Stimulated activated CD4-positive, alpha-beta T cell treated with anti-CD3 and anti-CD28 coated beads, Interleukin-2, amount 100 ng/mL, for 4 hours (primary cell): ENCODE results near the gene CD99L2.
A peak's percentile ranks its signal among the peaks of the same experiment; 100 is the strongest.

Experiments used
- DNase-seq: peaks from one replicate; pipeline ENCODE4 v3.0.0-alpha.2; 2020; ENCODE audit warnings: low read depth

Gene CD99L2

DNA sequence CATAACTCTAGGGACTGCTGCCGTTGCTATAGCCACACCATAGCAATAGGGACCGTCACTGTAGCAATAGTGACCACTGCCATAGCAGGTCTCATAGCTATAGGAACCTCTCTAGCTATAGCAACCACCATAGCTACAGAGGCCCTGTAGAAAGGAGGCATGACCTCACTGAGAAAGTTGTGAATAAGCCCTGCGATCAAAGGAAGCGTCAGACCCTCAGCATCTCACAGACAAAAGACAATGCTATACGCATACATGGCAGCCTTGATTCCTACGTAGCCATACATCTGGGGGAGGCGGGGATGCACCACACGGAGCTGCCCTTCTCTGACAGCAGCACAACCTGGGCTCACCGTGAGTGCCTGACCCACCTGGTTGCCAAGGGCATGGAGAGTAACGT lies 116.8 kb downstream of the CD99L2 start:
- DNase-seq: no peak

DNA sequence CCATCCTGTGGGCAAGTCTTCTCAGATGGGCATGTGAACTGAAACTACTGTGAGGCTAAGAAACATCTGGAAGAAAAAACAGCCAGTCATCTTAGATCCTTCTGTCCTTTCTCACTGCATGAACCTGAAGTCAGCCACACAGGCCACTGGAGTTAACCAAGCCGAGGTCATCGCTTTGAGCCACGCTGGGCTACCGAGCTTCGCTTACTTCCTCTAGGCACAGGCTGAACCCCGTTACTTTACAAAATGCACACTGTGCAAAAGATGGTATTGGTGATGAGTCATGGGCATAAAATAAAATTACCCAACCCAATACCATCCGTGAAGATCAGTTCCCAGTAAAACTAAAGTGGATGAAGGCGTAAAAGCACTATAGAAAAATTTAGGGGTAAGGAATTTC lies 119.1 kb downstream of the CD99L2 start:
- DNase-seq: no peak

DNA sequence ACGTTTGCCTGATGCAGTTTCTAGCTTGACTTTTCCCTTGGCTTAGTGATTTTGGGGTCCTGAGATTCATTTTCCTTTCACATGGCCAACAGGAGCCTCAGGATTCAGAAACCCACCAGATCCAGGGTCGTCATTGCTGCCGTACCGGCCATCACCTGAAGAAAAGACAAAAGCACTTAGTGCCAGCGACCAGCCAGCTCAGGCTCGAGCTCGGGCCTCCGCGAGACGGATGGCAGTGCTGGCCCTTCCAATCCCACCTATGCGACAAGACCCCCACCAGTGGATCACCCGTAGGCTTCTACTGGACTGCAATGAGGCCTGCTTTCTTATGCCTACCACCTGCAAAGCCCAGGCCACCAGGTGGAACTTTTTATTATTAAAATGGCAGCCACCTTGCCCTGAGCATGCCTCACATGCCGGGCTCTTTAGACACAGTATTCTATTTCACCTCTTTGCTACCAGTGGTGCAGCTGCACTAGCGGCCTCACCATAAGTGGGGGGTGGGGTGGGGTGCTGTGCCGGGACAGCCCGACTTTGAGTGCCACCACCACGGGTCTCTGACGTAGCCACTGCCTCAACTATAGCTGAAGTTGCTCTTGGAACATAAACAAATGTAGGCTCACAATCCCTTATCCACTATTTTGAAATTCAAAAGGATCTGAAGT lies 121.0 kb downstream of the CD99L2 start:
- DNase-seq: no peak

DNA sequence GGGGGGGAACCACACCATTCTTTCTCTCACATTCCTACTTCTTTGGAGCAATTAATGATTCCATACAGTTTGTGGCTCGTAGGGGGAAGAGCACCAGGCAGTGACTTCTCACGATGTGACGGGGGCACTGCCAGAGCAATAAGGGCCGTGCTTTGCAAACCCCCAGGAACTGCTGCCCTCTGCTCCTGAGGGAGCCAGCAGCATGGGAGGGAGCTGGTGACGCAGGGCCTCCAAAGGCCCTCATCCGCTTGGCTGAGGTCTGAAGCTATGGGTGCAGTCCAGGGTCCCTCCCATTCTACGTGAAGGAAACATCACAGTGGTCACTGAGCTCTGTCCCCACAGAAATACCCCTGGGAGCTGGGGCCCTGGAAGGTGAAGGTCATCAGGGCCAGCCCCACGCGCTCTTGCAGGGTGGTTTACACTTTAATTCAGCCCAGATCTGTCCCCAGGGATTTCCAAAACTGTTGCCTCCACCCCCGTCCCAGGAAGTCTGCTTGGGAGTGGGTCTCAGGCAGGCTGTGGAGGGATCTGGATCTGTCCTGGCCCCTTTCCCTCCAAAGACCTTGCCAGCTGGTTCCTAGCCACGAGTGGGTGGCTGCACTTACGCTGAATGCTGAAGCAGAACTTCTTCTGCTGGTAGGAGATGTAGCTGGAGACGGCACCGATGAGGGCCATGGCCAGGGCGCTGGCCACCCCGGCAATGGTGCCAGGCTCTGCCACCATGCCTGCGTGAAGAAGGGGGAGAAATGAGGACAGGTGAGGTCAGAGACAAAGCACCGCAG lies 122.7 kb downstream of the CD99L2 start:
- DNase-seq: no peak

DNA sequence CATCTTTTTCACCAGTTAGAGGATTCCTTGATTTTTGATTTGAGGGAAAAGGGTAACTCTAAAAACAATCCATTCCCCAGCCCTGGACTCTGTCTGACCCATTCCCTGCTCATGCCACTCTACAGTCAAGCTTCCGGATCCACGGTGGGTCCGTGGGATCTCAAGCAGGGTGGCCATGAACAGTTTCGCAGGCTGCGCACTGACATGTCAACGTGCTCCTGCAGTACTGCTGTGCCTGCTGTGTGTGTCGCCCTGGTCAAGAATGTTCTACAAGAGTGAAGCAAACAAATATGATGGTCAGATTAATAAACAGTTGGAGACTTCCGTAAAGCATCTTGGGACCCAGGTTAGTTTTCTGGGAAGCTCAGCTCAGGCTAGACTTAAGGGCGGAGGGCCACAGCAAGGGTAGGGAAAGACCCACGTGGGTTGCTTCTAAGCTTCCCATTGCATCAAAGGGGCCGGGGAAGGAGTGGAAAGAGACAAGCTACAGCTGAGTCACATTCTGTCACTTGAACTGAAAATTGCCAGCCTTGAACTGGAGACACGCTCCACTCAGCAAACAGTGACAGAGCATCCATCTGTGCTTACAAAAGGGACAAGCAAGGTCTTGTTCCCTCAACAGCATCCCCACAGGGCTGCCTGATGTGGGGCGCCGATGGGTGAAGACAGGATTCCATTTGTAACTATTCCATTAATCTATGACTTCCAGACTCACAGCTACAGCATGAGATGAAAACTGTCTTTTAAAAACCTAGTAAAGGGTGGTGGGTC lies 123.5 kb downstream of the CD99L2 start:
- no peak for DNase-seq

DNA sequence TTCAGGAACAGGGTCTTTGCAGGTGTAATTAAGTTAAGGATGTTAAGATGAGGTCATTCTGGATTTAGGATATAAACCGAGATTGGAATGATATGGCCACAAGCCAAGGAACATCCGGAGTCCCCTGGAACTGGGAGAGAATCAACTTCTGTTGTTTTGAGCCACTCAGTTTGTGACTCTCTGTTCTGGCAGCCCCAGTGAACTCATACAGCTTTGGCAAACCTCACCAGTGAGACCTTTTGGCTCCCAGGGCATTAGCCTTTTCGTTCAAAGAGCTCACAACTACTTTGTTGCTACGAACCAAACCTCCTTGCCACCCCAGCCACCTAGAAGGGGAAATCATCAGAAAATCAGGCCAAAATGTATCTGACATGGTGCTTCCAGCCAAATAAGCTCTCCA lies 124.8 kb downstream of the CD99L2 start:
- DNase-seq: no peak

DNA sequence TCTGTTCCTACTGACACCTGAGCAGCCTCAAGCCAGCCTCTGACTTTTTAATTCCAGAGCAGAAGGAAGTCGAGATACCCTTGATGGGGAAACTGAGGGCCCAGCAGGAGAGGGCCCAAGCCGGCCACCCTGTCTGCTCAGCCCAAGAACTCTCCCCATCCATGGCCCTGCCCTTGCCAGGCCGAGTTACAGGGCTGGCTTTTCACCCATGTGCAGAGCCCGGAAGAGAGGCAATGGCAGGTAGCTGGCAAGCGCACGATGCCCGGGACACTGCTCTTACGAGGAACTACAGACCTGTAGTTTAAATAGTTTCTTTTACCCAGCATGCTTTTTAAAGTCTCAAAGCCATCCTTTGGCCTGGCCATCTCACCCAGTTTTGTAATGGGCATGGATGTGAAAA lies 125.4 kb downstream of the CD99L2 start:
- no peak for DNase-seq

DNA sequence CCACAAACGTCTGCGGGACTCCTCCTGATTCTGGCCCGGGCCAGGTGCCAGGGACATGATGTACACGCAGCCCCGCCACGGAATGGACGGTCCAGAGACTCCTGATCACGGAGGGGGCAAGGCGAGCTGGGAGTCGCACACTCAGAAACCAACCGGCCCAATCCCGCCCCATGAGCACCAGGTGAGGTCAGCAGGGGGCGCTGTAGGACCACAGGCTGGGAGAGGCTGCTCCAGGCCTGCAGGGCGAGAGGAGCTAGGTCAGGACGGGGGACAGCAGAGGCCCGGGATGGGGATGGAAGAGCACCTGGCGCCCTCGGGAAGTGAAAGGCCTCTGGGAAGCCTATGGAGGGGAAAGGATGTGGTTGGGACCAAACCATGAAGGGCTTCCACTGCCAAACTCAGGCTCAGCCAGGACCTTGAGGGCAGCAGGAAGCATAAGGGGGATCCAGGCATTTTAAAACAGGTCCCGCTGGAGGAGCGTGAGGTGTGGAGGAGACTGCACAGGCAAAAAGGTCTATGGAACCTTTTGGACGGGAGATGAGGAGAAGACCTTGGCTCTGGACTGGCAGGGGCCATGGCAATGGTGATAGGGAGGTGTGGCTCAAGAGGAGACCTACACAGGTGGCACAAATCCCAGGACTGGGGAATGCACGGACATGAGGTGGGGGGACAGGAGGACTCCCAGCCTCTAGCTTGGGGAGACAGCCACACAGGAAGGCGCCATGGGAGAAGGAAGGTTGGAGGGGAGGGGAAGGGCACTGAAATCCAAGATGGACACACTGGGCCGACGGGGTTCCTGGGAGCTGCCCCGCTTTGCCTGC lies 126.1 kb downstream of the CD99L2 start:
- peak; percentile 55 for DNase-seq

DNA sequence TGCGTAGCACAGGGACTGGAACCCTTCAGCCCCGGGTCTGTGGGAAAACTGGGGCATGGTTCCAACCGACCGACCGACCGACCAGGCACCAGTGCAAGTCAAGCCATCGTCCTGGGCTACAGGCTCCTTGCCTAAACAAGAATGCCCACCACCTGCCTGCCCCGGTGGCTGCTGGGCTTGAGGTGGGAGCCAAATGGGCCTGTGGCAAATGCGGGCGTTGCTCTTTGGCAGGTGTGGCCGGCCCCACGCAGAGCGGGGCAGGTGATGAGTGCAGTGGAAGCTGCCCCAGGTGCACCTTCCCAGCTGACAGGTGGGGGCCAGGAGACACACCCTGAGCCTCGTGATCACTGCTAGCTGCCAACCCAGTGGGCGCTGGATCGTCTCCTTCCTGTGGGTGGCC lies 127.4 kb downstream of the CD99L2 start:
- no peak for DNase-seq

DNA sequence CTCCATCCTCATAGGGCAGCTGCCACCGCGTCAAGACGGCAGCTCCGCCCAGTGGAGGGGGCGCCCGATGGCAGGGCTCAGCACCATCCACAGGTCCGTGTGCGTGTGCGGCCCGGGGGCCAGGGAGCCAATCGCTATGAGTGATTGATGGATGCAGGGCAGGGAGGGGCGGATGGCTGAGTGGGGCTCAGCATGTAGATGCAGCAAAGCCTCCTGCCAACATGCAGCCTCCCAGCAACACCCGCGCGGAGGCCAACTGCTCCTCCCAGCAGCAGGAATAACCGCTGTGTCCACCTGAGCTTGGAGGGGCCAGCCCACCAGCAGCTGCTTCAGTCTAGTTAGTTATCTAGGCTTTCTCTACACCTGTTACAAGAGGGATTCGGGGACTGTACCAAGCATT lies 127.8 kb downstream of the CD99L2 start:
- no peak for DNase-seq

DNA sequence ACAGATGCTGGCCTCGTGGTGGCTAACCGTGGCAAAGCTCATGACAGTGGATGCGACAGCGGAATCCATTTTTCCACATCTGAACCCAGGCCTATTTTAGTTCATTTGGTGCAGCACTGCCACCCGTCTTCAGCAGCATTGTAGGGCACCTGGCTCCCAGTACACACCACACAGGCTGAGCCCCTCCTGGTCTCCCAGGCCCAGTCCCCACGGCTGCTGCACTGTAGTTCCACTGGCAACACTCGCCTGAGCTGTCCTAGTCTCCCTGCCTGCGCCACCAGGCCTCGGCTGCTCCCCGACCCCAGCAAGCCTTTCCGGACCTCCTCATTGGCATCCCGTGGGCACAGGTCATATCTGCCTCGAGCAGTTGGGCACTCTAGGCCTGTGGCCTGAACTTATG lies 129.1 kb downstream of the CD99L2 start:
- no peak for DNase-seq

DNA sequence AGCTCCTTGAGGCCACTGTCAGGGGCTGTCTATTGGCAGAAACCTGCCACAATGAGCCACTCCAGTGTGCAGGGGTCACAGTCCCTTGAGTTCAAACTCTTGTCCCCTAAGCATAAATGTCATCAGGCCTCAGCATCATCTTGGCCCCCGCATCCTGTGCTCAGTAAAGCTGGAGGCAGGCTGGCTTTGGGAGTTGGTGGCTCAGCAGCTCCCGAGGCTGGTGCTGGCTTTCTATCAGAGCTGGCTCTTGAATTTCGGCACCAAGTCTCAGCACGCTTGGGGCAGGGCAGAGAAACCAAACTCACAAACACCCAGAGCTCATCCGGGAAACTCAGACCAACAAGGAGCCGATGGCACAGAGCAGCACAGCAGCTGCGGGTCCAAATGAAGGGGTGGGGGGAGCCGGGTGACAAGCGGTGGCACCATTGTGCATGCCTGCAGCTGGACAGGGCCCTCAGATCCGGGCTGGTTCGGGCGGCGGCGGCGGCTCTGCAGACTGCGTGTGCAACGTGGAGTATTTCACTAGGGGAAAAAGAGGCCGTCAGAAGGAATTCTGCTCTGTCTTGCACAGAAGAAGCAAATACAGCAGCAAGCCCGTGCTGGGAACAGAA lies 129.8 kb downstream of the CD99L2 start:
- no peak for DNase-seq

DNA sequence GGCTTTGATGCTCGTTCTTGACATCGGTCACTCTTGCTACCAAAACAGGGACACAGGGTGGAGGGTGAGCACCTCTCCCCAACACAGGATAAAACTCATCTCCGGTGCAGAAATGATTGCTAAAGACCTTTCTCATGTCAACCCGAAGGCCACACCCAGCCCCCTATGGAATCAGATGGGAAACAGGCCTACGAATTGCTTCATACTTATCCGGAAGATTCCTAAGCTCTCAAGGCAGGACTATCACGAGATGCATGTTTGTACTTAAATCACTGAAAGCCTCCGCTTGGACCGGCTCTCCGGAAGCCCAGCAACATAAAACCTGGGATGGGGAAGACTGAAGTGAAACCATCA lies 130.4 kb downstream of the CD99L2 start:
- no peak for DNase-seq

DNA sequence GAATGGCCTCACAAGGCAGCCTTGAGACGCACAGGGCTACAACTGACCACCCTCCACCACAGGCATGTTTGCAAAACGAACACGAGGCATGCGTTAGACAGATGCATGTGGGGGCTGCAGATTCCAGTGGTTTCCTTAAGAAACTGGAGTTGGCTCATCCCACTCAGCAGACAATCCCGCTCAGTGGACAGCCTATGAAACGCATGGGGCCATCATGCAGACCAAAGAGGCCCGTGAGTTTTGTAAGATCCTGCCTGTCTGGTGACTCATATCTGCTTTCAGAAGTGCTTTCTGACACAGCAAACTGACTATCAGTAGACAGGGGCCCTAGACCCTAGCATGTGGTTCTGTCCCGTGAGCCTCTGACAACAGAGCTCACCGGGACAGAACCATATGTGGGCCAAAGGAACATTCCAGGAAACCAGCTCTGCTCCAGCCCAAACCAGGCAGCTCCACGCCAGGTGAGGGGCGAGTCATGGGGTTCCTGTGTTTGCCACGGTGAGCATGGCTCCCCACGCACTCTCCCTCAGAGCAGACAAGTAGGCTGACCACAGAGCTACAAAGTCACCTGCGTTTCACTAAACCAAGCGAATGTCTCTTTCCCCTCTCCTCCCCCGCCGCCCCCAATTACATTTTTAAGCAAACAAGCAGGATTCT lies 130.9 kb downstream of the CD99L2 start:
- DNase-seq: no peak

DNA sequence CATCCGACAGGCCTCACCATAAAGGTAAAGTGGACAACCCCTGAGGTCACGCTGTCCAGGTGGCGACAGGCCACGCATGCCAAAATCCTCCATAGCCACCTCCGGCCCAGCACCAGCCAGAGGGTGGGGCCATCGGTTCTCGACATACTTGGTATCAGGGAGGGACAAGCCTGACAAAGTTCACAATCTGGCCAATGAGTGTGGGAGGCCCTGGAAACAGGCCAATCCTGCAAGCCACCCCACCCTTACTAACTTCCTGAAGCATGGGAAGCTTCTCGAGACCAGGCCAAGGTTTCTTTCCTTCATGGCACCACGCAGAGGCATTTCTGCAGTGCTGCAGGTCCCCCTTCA lies 131.4 kb downstream of the CD99L2 start:
- no peak for DNase-seq

DNA sequence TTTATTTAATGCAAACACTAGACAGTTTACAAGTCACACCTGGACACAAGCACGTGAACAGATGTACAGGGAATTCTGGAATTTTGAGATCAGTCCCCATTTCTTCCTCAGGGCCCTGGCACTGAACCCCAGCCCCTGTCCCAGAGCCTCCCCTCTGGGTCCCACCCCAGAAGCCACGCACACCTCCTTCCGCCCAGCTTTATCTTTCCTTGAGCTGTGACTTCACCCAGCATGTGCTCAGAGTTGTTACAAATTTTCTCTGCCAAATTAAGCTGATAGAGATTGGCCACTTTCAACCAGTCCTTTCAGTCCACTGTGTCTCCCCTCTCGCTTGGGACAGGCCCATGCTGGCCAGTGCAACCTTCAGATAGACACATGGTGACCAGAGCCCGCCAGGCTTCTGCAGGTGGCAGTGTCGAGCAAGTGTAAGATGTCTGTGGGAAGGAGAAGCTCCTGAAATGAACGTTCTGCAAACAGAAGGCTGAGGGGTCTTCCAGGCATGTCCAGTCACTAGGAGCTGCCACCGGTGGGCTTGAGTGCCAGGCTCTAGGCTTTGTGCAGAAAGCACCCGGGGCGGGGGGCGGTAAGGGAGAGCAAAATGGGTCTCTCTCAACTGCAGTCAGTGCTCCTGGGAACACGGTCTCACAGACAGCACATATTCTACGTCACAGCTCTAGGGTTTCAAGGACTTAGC lies 132.0 kb downstream of the CD99L2 start:
- no peak for DNase-seq

DNA sequence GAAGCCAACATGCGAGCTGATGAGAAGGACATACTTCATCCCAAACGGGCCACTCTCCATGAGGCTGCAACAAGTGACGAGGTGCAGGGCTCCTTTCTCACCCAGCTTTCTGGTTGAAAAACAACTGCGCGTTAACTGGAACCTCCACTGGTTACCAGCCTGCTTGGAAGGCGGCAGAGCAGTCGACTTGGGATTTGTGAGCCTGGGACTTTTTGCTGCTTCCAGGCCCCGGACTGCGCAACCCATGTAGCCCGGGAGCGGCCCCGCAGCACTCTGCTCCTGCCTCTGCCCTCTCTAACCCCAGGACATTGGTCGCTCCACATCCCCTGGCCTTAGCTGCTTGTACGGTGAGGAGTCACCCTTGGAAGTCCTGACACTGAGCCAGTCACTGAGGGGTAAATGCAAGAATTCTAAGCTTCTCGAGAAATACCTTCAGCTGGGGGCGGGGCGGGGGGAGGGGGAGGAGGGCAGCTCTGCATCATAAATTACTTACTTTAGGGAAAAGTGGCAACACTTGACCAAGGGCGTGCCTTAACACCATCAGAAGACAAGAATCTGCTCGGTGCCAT lies 132.6 kb downstream of the CD99L2 start:
- no peak for DNase-seq

DNA sequence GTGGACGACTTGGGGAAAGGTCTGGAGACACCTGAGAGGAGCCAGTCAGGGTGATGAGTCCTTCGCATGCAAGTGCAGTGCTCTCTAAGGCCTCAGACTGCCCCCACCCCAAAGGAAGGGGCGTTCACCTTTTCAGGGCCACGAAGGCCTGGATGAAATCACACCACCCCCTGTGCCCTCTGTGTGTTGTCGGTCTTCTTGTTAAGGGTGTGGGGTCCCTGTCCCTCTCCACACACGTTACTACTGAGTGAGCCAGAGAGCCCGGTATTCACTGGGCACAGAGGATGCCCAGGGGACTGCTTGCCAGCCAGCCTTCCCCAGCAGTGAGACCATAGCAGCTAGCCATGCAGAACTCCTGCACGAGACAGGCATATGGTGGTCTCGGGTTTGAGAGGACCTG lies 133.2 kb downstream of the CD99L2 start:
- DNase-seq: no peak

DNA sequence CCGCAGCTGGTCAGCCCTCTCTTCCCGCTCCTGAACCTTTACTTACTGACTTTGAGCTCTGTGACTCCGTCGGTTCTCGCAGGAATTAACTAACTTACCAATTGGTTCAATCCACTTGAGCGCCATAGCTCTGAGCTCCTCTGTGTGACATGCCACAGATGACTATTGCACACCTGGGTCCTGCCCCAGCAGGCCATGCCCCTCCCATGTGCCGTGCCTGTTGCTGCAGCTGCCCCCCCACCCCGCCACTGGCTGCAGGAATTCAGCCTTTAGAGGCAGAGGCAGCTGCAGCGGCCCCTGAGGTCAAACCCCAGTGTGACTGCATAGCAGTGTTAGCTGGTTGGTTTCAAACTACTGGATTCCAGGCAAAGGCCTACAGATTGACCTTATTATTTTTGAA lies 134.7 kb downstream of the CD99L2 start:
- no peak for DNase-seq

DNA sequence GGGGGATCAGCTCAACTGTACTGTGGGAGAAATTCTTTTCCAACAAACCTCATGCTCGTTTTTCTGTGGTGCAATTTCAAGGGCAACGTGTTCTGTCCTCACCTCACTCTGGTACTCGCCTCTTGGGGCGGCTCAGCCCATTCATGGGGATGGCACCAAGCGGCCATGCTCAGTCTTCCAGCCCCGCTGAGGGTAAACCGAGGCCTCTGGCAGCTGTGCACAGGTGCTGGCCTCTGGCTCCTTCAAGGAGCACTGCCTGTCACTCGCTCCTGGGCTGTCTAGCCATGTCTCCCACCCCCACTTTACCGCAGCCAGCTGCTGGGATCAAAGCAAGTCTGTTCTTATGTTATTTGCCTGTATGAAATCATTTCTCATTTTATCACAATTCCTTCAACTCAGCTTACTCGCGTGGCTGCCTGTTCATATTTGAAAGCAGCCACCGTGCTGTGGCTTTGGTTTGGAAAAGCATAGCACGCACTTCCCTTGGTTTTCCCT lies 135.1 kb downstream of the CD99L2 start:
- DNase-seq: no peak
